Suppressor macrophage treated with lipopolysaccharide for 1 hour (primary cell): ENCODE results near the gene UTP15.

Experiments
- DNase-seq, 3 donors: peaks; one replicate each; pipeline ENCODE4 v3.0.0-alpha.2; 2020 to 2022

UTP15 gene, protein sequence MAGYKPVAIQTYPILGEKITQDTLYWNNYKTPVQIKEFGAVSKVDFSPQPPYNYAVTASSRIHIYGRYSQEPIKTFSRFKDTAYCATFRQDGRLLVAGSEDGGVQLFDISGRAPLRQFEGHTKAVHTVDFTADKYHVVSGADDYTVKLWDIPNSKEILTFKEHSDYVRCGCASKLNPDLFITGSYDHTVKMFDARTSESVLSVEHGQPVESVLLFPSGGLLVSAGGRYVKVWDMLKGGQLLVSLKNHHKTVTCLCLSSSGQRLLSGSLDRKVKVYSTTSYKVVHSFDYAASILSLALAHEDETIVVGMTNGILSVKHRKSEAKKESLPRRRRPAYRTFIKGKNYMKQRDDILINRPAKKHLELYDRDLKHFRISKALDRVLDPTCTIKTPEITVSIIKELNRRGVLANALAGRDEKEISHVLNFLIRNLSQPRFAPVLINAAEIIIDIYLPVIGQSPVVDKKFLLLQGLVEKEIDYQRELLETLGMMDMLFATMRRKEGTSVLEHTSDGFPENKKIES

DNA sequence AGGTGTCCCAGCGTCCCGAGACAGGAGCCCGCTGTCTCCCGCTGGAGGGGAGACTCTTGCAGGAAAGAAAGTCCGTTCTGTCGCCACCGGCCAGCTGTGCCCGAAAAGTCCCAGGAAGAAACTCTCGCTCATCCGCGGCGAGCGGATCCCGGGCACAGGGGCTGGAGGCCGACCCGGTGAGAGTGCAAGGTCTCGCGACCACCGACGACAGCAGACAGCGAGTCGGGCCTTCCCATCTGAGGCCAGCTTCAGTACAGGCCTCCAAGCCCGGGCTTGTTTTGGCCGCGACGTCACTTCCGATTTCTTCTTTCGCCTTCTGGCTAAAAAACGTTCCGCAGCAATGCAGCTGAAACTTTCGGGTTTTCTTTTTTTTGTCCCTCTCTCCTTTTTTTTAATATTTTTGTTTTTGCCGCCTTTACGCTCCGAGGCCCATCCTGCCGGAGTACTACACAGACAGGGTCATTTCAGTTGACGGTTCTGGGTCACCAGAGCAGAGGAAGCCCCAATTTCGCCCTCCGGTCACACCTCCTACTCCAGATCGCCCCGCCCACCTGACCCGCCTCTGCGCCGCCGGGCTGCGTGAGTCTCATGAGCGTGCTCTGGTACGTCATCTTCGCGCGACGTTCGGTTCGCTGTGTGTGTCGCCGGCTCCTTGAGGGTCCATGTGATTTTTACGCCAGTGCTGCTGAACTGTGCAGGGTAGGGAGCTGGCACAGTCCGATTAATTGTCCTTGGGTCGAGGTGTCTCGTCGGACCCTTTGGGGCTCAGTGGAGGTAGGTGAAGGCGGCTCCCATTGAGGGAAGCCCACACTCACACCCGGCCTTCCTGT lies at the start of gene UTP15, which contains the start of gene ANKRA2:
TSS of gene UTP15 (plus strand) at position 605 of the 830 bp plus-strand sequence. CDS start 1,602 bp downstream, outside the sequence.
TSS of gene ANKRA2 (minus strand) at position 501 of the 830 bp plus-strand sequence. CDS start 2,758 bp downstream, outside the sequence.
- DNase-seq: peak; percentile 100

DNA sequence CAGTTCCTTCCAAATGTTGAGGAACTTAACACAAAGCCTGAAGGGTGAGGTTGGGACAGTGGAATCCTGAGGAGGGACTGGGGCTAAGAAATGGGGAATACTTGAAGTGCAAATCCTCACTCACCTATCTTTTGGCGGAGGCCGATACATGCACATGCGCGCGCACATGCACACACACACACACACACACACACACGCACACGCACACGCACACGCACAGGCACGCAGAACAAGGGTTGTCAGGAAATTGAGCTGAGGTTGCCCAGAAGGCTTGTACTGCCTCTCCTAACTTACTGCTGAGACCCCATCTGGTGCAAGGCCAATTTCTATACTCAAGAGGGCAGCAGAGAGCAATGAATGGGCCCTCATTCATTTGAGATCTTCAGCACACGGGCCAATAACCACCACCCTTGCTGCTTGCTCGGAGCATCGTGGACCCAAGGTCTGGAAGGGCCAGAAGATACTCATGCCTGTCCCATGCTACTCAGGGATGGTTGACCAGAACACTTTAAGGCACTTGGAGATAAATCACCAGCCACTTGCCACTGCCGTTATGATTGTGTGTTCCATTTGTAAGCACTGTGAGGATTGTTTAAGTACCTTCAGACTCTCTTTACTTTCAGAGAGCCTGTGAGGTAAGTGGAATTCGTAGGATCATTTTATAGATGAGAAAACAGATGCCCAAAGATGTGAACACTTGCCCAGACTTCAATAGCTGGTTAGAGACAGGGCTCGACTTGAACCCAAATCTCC lies 45.8 kb upstream of the UTP15 start:
- peak; percentile 73 to 84 (median 81) for DNase-seq

DNA sequence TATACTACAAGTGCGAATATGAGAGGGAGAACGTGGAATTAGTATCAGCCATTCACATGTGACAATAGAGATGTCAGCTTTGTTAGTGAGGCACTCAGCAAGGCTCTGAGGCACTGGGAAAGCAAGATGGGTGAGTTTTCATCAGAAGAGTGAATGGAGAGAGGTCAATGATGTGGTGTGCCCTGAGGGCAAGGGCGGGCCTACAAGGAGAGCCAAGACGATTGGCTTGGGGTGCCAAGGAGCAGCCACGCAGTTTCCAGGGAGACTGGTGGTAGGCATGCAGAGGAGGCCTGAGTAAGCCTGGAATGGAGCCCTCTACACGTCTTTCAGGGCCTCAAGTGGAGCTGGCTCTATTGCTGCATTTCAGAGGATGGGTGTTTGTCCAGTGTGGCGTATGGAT lies 42.6 kb upstream of the UTP15 start:
- no peak for DNase-seq

DNA sequence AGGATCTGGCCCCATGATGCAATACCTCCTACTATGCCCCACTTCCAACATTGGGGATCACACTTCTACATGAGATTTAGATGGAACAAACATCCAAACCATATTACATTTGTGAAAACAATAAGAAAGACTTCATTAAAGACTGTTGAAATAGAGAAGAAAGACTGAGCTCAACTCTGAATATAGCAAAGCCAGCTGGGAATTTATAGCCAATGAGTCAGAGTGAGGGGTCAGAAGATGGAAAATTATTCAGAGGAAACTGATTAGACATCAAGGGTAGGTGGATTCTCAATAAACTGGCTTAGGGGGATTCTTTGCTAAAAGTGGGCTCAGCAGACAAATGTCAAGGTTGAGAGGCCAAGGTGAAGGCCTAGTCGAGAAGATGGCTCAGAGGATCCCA lies 41.7 kb upstream of the UTP15 start:
- no peak for DNase-seq

DNA sequence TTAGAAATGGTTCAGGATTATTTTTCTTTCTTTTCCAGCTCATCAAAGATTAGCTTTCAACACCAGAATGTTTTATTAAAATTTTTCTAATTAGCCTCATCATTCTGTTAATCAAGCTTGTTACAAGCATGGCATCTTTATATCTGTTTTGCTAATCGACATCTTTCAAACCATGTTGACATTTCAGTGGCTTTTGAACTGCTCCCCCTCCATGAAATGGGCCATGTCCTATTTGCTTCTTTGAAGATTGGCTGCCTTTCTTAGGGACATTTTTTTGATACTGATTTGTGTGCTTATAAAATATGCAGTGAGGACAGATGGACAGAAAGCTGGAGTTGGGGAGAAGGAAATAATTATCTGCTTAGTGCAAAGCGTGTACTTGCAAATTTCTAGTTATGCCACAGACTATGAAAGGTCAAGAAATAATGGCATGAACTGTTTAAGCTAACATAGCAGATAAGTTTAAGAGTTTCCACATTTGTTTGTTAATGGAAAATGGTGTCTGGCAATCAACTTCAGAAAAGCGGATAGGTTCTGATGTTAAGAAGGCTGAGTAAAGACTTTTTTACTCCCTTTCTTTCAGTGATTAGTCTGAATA lies 39.8 kb upstream of the UTP15 start:
- DNase-seq: no peak

DNA sequence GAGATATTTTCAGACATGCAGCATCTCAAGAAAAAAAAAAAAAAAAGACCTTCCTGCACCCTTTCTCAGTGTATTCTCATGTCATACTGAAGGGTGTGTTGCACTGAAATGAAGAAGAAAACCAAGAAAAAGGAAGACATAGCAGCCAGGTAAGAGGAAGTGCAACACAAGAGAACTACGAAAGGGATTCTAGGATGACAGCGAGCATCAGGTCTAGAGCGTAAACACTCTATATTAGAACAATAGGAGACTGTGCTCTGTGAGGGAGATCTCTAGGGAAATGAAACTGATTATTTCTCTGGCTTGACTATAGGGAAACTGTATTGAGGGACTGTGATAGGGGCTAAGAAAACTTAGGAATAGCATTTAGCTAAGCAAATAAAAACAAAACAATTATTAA lies 37.3 kb upstream of the UTP15 start:
- DNase-seq: no peak

DNA sequence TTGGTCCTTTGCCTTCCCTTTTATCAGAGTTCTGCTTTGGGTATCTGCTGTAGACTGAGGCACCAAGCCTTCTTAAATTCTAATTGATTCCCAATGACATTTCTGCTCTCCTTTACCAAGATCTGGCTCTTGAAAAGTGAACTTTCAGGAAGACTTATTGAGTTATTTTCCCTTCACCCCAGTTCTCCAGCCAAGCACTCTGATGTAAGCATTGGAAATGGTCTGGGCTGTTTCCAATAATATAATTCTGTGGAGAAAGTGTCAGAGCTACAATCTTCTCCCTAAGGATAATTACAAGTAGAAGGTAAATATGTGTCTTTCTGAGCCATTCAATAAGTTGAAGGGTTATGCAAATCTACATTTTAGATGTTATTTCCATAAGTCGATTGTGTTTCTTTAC lies 36.5 kb upstream of the UTP15 start:
- no peak for DNase-seq

DNA sequence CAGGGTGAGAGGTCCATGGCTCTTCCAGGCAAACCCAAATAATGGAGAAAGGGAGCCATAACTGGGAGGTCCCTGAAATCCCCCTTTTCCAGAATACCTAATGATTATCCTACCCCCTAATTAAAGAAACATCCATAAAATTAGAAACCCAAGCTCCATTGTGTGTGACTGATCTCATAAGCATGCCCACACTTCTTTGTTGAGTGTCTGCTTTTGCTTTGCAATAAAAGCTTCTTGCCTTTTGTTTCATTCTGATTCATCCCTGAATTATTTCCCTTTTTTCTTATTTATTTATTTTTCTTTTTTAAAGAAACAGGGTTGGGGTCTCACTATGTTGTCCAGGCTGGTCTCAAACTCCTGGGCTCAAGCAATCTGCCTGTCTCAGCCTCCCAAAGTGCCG lies 34.2 kb upstream of the UTP15 start:
- peak in 1 of 3 donors; percentile 46 for DNase-seq

DNA sequence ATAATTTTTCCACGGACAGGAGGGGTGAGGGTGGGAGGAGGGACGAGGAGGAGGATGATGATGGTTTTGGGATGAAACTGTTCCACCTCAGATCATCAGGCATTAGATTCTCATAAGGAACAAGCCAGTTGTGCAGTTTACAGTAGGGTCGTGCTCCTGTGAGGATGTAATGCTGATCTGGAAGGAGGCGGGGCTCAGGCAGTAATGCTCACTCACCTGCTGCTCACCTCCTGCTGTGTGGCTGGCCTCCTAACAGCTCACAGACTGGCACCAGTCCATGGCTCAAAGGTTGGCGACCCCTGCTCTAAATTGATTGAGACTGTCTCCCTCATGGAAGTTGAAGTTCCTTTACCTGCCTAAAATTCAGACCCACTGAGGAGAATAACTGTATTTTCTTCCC lies 33.3 kb upstream of the UTP15 start:
- DNase-seq: no peak

DNA sequence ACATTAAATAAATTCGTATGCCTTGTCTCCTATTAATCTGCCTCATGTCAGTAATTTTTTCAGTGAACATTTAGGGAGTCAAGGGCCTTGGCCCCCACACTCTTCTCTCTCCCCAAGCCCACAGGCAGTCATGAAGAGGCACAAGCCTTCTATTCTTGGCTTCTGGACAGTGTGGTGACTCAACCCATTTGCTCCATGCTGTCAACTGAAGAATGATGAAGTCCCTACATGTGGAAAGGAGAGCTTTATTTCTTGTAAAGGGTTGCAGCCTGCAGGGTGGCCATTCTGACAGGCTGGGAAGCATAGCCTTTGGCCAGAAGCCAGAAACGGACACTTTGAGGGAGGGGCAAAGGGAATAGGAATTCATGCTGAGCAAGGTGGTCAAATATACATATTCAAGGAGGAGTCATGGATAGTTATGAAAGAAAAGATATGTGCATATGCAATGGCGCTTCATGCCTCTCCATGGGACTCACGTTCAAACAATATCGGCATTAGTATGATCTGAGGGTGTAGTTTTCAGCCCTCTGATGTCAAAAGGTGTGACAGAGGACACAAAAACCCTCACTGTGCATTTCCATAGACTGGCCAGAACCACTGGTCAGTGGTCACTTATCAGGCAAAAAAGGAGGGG lies 31.4 kb upstream of the UTP15 start:
- no peak for DNase-seq

DNA sequence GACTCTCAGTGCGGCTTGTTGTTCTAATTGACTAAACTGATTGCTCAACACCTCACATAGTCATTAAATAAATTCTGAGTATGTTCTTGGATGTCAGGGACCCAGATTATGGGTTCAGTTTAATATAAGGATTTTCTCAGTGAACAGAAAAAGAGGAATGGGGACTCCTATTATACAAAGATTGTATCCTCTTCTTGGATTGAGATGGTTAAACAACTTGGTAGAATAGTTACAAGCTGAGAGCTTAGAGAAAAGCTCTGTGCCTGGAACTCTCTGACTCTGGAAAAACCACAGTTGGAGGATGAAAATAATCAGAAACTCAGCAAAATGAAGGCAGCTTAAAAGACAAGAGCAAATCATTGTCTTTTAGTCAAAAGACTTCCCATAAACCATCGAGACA lies 30.6 kb upstream of the UTP15 start:
- no peak for DNase-seq

DNA sequence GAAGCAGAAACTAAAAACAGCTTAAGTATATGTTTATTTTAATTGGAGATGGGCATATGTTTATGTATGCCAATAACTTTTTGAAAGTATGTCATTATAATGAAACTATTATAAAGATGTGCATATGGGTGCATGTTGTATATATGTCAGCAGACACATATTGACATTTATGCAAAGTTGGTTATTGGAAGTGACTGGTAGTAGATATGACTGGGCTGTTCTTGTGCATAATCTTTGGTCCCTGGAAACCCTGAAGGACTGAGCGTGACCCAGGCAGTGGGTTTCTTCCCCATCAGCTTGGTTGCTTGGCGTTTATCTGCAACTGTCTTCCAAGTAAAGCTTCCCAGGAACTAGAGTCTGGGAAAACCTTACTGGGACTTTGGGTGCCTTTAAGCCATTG lies 25.8 kb upstream of the UTP15 start:
- DNase-seq: no peak

DNA sequence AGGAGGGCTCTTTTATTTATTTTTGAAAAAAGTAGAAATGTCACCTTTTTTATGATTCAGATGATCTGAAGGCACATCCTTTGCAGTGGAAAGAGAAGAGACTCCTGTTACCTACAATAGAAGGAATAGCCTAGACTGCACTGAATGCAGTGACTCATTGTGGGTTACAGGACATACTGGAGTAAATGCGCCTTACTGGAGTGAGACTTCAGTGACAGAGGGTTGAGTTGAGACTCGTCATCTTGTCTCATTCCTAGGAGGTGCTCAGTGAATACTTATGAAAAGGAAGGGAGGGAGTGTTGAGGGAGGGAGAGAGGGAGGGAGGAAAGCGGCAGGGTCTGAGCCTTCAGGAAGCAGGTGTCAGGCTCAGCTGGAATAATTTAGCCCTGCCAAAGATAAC lies 25.4 kb upstream of the UTP15 start:
- no peak for DNase-seq

DNA sequence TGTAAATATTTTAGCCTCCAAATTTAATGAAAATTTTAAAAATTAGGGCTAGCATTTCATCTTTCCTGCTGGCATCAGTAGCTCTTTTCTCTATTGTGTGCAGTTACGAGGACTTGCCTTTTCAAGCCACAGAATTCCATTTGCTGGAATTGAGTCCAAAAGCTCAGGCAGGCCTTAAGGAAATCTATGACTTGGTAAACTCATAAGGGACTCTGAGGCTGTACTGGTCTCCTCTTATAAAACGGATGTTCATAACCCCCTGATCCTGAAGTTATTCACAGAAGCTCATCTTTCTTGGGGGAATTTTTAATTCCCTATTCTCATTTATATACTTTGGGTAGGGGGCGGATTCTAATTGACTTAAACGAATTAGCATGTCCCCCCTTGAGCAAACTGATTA lies 23.5 kb upstream of the UTP15 start:
- DNase-seq: no peak

DNA sequence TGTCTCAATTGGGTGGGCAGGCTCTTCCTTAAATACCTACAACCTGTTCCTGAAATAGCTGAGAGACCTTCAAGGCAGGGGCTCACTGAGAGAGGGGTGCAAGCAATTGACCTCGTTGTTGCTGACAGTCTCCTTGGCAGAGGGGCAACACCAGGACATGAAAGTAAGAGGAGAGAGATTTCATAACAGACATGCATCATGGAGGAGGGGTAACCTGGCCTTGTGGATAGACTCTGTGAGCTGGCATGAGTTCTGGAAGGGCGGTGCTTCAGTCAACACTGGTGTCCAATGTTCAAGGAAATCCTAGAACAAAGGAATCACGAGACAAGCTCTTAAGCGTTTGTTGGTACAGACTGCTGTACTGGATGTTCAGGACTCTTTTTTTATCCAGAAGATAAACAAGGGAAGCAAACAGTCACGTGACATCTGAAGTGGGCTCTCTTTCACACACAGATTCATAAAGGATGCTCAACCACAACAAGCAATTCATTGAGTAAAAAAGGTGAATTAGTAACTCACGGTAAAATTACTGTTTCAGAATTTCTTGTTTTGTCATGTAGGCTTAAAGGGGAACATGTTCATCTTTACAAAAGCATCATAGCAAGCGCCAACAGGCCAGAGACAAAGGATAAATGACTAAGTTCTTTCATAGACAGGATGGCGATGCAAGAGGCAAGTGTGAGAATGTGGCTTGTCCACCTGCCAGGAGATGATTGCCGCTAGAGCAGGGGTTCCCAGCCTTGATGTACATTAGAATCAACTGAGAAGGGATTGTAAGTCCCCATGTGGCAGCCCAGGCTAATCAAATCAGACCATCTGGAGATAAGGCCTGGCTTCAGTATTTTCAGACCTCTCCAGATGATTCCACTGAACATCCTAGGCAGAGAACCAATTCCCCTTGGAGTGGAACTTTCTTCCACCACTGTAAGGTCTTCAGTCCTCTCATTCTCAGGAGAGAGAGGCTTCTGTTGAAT lies 20.8 kb upstream of the UTP15 start:
- DNase-seq: no peak

DNA sequence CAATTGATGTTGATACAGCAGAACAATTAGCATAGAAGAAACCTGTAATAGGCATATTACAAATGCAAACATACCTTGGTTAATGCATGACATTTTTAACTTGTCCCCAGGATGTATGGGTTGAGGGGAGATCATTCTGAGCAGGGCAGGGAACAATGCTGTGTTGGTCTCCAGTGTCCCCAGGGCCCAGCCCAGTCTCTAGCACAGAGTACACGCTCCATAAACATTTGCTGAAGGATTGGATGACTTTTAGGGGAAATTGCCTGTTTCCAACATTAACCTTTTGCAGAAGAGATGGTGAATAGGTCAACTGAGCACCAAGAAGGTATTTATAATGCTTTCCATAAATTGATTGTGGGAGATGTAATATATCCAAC lies 20.2 kb upstream of the UTP15 start:
- no peak for DNase-seq

DNA sequence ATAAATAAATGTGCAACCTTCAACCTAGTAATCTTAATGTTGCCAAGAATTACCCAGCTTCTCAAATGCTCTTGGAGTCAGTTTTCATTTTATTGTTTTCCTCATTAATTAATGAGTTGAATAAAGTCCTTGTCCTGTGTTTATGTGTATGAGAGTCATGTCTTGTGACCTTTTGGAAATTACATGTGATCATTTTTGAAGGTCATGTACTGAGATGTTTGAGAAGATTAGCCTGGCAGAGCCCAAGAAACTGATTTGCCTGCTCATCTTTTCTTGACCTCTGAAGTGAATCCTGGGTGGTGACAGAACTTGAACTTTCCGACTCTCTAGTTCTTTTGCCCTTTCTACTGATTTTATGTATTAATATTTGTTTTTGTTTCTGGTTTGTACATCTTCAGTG lies 15.5 kb upstream of the UTP15 start:
- no peak for DNase-seq

DNA sequence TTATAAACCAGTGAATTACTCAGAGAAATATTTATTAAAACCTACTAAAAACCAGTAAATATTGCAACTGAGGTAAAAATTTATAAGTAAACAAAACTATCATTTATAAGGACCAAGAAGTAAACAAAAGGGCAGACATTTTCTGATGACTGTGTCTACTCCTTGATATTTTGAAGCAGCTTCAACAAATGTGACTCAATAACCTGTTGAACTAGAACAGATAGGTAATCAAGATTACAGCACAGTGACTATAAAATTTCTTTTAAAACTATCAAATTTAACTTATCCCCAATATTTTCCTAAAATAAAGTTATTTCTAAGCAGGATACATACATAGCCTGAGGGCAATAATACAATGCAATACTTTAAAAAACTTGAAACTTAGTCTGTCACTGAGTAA lies 12.9 kb upstream of the UTP15 start:
- DNase-seq: no peak

DNA sequence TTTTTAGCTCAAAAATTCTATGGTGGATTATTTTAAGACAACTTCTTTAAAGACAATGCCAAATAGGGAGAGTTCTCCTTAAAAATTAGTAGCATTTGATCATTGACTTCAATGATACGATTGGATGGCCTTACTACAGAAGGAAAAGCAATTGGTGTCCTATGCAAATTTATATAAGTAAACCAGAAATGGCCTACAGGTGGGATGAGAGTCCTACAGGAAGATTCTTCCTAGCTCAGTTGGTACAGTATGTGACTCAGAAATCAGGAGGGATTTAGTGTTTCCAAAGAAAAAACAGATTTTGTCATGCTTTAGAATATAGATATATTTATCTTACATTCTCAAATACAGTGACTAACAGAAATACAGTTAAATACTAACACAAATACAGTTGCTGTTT lies 6.6 kb upstream of the UTP15 start:
- no peak for DNase-seq

DNA sequence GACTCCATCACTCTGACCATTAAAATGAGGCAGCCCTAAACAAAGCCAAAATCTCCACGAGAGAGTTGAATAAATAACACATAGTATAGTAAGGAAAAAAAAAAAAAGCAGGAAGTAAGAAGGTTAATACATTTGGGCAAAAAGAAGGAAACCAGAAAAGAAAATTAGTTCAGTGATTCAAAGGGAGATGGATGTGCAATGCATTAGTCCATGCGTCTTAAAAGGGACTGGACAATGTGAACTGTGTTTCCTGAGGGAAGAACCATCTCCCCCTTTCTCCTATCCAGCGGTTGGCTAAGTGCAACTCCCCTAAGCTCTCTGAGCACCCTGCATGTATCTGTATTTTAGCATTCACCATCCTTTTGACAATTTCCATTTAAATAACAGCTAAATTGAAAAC lies 1.5 kb upstream of the UTP15 start:
- DNase-seq: peak in 2 of 3 donors; percentile 8 to 24

DNA sequence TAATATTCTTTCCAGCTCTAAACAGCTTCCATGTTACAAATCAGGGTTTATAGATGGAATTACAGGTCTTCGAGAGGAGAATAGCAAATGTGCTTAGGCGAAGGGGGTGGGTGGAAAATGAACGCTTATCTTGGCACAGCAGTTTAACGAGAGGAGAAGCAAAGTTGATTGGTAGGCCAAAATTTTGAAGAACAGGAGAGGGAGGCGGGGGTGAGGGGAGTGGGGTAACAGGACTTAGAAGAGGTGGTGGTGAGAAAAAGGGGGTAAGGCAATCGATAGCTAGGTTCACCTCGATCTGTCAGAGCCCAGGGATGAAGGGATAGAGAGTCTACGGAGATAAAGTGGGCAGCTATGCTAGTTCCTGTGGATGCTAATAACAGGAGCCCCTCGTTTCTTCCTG lies 868 bp upstream of the UTP15 start:
- peak in 2 of 3 donors; percentile 10 to 11 for DNase-seq
